ENCODE data around the gene CDT1. TPM values are rescaled to one million over a fixed set of nuclear protein-coding genes. Genes with fewer than 3 reads are reported as not detected.
"Not testable (repeated sequence)": the region's sequence is repeated elsewhere in the genome, so short reads cannot be mapped to it uniquely, and the experiment has no call there.

CDT1 gene
- total and polyA plus RNA-seq, 9 donors = 2.7 to 17.3 (median 12.1) TPM

DNA sequence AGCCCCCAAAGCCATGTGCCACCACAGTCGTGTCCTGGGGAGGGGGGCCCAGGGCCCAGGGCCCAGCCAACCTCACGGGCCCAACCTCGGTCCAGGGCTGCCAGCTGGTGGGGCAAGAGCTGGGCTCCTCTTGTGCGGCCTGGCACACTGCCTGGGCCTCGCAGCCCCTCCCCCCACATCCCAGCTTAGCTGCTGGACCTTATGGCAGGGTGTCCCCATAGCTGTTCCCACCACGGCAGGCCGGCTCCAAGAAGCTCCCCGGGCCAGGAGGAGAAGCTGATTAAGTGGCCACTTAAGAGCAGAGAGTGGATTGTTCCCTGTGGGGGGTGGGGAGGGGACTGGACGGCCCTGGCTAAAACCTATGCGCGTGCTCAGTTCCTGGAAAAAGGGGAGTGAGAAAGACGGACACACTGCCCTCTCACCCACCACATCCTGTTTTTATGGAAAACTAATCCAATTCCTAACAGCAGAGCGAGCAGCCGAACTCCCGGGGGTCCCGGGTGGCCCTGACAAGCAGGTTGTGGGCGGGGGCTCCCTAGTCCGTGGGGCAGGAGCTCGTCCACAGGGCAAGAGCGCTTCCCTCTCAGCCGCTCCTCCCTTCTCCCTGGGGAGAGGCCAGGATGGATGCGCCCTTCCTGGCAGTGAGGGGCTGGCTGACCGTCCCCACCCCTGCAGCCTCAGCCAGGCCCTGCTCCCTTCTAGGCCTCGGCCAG, 35.4 kb upstream of the CDT1 start:
- Histone ChIP-seq H3K4me3 (ENCODE audit: low read length) (no peak overlapping the region), H3K4me1 (ENCODE audit: control insufficient read depth, insufficient read depth, low read length) (peaks cover 62% of the 10 kb centered on the region), H3K9me3 (replicated peaks; ENCODE audit: control insufficient read depth, low read depth, low read length) (no peaks in the 10 kb centered on the region), H3K27ac (ENCODE audit: low read length) (peak overlapping the region; percentile 59), H3K27me3 (ENCODE audit: control insufficient read depth, insufficient read depth, low read length) (peaks cover 24% of the 10 kb centered on the region), H3K36me3 (ENCODE audit: control insufficient read depth, insufficient read depth, low read length) (peaks cover 6% of the 10 kb centered on the region)
- 25% methylated on average over 15 of the region's 24 CpGs for WGBS (ENCODE audit: insufficient coverage)
- peak; percentile 73 for DNase-seq

DNA sequence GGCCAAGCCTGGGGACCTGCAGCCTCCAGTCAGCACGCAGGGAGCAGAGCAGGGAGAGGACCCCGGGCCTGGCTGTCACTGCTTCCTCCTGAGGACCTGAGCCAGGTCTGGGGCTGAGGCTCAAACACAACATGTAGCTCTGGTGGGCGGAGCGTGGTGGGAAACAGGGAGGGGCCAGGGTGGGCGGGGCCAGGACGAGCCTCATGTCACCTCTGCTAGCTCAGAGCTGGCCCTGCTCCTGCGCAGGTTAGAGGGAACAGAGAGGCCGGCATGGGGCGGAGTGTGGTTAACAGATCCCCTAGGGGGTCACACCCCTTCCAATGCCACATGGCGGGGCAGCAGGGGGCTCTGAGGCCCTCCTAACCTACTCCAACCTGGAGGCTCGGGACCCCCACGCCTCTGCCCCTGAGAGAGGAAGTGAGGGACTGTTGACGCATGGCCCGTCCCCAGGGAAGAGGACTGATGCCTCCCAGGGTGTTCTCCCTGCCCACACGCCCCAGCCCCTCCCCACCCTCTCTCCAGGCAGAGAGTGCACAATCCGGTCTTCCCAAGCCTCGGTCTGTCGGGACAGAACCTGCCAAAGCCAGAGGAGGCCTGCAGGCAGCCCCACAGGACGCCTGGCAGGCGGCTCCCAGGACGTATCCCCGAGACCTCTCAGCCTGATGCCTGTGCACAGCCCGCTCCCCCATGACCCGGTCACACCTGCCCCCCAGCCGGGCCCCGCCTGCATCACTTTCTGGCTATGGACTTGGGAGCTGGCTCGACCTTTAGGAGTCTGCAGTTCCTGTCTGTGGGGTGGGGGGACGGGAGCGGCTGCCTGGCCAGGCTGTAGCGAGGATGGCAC, 33.8 kb upstream of the CDT1 start:
- H3K4me1 ChIP-seq (ENCODE audit: control insufficient read depth, insufficient read depth, low read length) = peaks cover 78% of the 10 kb centered on the region
- 34% methylated on average over 20 of the region's 30 CpGs for WGBS (ENCODE audit: insufficient coverage)
- H3K9me3 ChIP-seq (replicated peaks; ENCODE audit: control insufficient read depth, low read depth, low read length) = no peaks in the 10 kb centered on the region
- no peaks in the 10 kb centered on the region for H3K36me3 ChIP-seq (ENCODE audit: control insufficient read depth, insufficient read depth, low read length)
- H3K4me3 ChIP-seq (ENCODE audit: low read length) = no peak overlapping the region
- peaks cover 23% of the 10 kb centered on the region for H3K27me3 ChIP-seq (ENCODE audit: control insufficient read depth, insufficient read depth, low read length)
- peak overlapping the region; percentile 74 for H3K27ac ChIP-seq (ENCODE audit: low read length)
- DNase-seq = no peak

DNA sequence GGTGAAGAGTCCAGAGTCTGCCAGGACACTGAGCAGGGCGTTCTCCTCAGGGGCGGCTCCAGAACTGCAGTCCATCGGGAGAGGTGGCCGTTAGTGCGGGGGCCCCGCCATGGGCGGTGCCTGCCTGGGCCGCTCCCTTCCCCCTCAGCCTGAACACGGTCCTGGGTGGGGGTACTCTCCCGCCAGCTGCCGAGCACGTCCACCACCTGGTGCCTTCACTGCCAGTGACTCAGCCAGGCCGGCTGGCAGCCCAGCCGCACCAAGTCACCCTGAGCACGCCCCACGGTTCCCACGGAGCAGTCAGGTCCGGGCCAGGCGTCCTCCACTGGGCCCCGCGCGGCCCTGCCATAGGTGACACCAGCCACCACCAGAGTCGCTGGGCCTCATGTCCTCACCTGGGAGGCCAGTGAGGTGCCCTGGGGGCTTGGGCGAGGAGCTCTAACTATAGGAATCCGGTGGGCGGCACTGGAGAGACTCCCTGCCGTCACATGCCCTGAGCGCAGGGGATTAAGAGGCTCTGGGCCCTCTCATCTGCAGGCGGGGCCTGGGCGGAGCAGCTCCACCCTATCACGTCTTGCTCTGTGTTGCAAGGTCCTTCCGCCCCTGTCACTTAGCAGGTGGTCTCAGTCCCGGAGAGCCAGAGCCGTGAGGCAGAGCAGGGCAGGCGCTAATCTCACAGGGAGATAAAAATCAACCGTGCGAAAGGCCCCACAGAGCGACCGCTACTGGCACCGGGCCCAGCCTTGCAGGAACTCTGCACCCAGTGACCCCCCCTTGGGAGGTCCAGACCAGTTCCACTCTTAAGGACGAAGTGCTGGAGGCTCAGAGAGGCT, 32.9 kb upstream of the CDT1 start:
- no peaks in the 10 kb centered on the region for H3K9me3 ChIP-seq (replicated peaks; ENCODE audit: control insufficient read depth, low read depth, low read length)
- peaks cover 27% of the 10 kb centered on the region for H3K27me3 ChIP-seq (ENCODE audit: control insufficient read depth, insufficient read depth, low read length)
- DNase-seq = peak; percentile 81
- WGBS (ENCODE audit: insufficient coverage) = 26% methylated on average over 32 of the region's 41 CpGs
- peaks cover 80% of the 10 kb centered on the region for H3K4me1 ChIP-seq (ENCODE audit: control insufficient read depth, insufficient read depth, low read length)
- H3K4me3 ChIP-seq (ENCODE audit: low read length) = no peak overlapping the region
- peak overlapping the region; percentile 74 for H3K27ac ChIP-seq (ENCODE audit: low read length)
- H3K36me3 ChIP-seq (ENCODE audit: control insufficient read depth, insufficient read depth, low read length) = no peaks in the 10 kb centered on the region

DNA sequence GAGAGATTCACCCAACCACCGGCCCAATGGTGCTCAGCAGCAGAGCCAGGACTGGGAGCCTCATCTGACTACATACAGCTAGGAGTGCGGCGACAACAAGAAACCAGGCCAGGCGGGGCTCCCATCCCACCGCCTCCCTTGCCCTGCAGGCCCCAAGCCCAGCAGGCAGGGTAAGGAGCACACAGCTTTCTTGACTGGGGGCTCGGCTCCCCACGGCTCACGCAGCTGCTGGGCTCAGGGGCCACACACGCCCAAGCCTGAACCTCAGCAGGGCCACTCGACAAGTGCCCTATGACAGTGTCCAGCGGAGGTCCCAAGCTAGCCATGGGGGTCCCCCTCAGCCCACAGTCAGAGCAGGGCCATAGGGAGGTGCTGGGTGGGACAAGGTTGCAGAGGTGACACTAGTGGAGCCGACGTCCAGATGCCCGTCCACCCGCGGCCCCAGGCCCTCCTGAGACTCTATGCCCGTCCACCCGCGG, 32.3 kb upstream of the CDT1 start:
- 72% methylated on average over 11 of the region's 19 CpGs for WGBS (ENCODE audit: insufficient coverage)
- Histone ChIP-seq H3K36me3 (ENCODE audit: control insufficient read depth, insufficient read depth, low read length) (no peaks in the 10 kb centered on the region), H3K4me1 (ENCODE audit: control insufficient read depth, insufficient read depth, low read length) (peaks cover 81% of the 10 kb centered on the region), H3K9me3 (replicated peaks; ENCODE audit: control insufficient read depth, low read depth, low read length) (no peaks in the 10 kb centered on the region), H3K27ac (ENCODE audit: low read length) (peak overlapping the region; percentile 74), H3K4me3 (ENCODE audit: low read length) (no peak overlapping the region), H3K27me3 (ENCODE audit: control insufficient read depth, insufficient read depth, low read length) (peaks cover 27% of the 10 kb centered on the region)
- DNase-seq = no peak

DNA sequence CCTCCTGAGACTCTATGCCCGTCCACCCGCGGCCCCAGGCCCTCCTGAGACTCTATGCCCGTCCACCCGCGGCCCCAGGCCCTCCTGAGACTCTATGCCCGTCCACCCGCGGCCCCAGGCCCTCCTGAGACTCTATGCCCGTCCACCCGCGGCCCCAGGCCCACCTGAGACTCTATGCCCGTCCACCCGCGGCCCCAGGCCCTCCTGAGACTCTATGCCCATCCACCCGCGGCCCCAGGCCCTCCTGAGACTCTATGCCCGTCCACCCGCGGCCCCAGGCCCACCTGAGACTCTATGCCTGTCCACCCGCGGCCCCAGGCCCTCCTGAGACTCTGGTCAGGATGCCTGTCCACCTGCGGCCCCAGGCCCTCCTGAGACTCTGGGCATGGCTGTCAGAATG, 31.8 kb upstream of the CDT1 start:
- H3K36me3 ChIP-seq (ENCODE audit: control insufficient read depth, insufficient read depth, low read length); DNase-seq; H3K9me3 ChIP-seq (replicated peaks; ENCODE audit: control insufficient read depth, low read depth, low read length); H3K4me3 ChIP-seq (ENCODE audit: low read length): not testable (repeated sequence)
- H3K27me3 ChIP-seq (ENCODE audit: control insufficient read depth, insufficient read depth, low read length) = peaks cover 24% of the 10 kb centered on the region
- peaks cover 85% of the 10 kb centered on the region for H3K4me1 ChIP-seq (ENCODE audit: control insufficient read depth, insufficient read depth, low read length)
- peak overlapping the region; percentile 90 for H3K27ac ChIP-seq (ENCODE audit: low read length)
- 93% methylated on average over 11 of the region's 23 CpGs for WGBS (ENCODE audit: insufficient coverage)

DNA sequence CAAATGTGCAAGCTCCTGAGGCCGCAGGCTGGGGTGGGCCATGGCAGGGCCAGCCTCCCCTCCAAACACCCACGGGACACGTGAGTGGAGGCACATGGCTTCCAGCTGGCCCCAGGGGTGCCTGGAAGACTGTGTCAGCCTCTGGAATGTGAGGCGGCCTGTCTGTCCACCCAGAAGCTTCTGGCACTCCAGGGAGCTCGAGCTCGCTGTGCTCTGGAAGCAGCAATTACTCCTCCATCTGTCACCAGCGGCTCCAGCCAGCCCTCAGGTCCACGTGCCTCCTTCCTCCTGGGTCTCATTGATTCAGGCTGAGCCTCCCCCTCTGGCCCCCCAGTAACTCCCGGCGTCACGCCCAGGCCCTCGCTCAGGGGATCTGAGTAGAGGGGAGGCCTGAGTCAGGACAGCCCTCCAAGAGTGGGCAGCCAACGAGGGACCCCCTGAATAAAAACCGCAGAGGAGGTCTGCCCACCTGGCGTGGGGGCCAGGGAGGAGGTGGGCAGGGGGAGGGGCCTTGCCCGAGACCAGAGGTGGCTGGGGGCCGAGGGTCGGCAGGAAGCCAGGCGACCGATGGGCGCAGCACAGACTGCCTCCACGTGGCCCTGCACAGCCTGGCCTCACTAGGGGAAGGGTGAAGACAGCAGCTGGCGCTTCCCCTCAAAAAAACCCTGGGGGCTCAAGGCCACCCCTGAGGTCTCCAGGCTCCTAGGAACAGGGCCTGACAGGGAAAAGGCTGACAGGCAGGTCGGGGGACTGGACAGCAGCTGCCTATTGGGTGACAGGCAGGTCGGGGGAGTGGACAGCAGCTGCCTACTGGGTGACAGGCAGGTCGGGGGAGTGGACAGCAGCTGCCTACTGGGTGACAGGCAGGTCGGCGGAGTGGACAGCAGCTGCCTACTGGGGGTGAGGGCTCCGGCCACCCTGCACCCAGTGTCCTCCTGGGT, 30.4 kb upstream of the CDT1 start:
- no peaks in the 10 kb centered on the region for H3K9me3 ChIP-seq (replicated peaks; ENCODE audit: control insufficient read depth, low read depth, low read length)
- peaks cover 29% of the 10 kb centered on the region for H3K27me3 ChIP-seq (ENCODE audit: control insufficient read depth, insufficient read depth, low read length)
- no peak overlapping the region for H3K4me3 ChIP-seq (ENCODE audit: low read length)
- peak; percentile 90 for DNase-seq
- peaks cover 83% of the 10 kb centered on the region for H3K4me1 ChIP-seq (ENCODE audit: control insufficient read depth, insufficient read depth, low read length)
- no peaks in the 10 kb centered on the region for H3K36me3 ChIP-seq (ENCODE audit: control insufficient read depth, insufficient read depth, low read length)
- 23% methylated on average over 20 of the region's 29 CpGs for WGBS (ENCODE audit: insufficient coverage)
- peak overlapping the region; percentile 90 for H3K27ac ChIP-seq (ENCODE audit: low read length)

DNA sequence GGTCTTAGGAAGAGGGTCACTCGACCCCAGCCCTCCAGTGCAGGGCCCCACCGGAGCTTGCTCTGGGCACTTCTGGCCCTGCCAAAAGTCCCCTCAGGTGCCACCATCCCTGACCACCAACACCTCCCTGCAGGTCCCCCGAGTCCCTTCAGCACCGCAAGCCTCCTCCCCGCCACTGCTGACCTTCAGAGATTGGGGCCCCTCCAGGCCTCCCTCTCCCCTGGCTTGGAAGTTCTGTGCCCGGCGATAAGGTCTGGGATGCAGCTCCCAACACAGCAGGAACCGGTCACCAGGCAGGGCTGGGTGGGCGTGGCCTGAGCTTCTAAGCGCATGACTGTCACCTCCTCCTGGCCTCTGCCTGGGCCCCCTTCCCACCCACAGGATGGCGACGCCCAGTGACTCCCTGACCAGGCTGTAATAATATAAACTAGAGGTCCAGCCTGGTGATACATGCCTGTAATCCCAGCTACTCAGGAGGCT, 29.7 kb upstream of the CDT1 start:
- H3K27me3 ChIP-seq (ENCODE audit: control insufficient read depth, insufficient read depth, low read length) = peaks cover 35% of the 10 kb centered on the region
- H3K4me3 ChIP-seq (ENCODE audit: low read length) = no peak overlapping the region
- peak overlapping the region; percentile 86 for H3K27ac ChIP-seq (ENCODE audit: low read length)
- no peaks in the 10 kb centered on the region for H3K9me3 ChIP-seq (replicated peaks; ENCODE audit: control insufficient read depth, low read depth, low read length)
- WGBS (ENCODE audit: insufficient coverage) = 34% methylated on average over 9 of the region's 12 CpGs
- peaks cover 82% of the 10 kb centered on the region for H3K4me1 ChIP-seq (ENCODE audit: control insufficient read depth, insufficient read depth, low read length)
- H3K36me3 ChIP-seq (ENCODE audit: control insufficient read depth, insufficient read depth, low read length) = no peaks in the 10 kb centered on the region
- DNase-seq = peak; percentile 64

DNA sequence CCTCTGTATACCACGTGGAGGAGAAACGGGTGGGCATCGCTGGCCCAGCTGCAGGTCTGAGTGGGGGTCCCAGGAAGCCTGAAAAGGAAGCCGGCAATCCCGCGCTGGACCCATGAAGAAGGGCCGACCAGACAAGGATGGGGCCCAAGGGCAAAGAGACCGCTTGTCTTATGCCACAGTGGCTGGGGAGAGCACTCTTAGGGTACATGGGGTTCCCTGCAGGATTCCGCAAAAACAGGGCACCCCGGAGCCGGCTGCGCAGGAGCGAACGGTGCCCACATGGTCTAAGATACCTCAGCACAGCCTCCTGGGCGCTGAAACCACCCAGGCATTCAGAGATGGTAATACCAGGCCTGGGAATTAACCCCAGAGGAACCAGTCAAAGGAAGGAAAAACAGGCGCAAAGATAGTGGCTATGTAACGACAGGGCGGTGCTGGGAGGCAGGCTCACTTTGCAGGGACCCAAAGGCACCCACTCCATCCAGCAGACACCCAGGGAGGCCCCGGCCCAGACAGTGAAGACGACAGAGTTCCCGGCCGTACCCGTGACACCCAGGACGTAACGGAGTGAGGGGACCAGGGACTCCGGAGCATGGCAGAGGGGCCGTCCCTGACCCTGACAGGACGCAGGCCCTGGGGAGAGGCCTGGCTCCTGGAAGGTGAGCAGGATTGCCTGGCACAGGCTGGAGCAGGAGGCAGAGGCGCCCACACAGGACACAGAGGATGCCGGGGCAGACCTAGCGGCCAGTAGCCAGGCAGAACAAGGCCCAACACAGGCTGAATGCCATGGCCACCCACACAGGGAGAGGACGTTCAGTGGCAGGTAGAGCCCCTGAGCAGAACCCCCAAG, 28.8 kb upstream of the CDT1 start:
- WGBS (ENCODE audit: insufficient coverage) = 90% methylated on average over 26 of the region's 32 CpGs
- no peak for DNase-seq

More for the DNA sequence above, 28.8 kb upstream of the CDT1 start:
- Histone ChIP-seq H3K27me3 (ENCODE audit: control insufficient read depth, insufficient read depth, low read length) (peaks cover 41% of the 10 kb centered on the region), H3K4me3 (ENCODE audit: low read length) (no peak overlapping the region), H3K4me1 (ENCODE audit: control insufficient read depth, insufficient read depth, low read length) (peaks cover 82% of the 10 kb centered on the region), H3K36me3 (ENCODE audit: control insufficient read depth, insufficient read depth, low read length) (no peaks in the 10 kb centered on the region), H3K27ac (ENCODE audit: low read length) (no peak overlapping the region), H3K9me3 (replicated peaks; ENCODE audit: control insufficient read depth, low read depth, low read length) (no peaks in the 10 kb centered on the region)

All from muscle of leg (tissue), 11 donors.